GM12875 (cell line): ENCODE results near the gene JRKL.

Experiments
- H3K4me3 ChIP-seq: one replicate; pipeline ENCODE4 v1.5.1; 2011; ENCODE audit warnings: low read depth, low read length, control low read depth
- TF ChIP-seq, protein P1 (sequence below): IDR thresholded peaks from 2 replicates; pipeline ENCODE4 v1.5.1; 2011; ENCODE audit warnings: low read depth, mild to moderate bottlenecking, control low read depth, inconsistent platforms, low read length, moderate library complexity, borderline replicate concordance; ENCODE audit not compliant: insufficient read depth

The JRKL gene

DNA sequence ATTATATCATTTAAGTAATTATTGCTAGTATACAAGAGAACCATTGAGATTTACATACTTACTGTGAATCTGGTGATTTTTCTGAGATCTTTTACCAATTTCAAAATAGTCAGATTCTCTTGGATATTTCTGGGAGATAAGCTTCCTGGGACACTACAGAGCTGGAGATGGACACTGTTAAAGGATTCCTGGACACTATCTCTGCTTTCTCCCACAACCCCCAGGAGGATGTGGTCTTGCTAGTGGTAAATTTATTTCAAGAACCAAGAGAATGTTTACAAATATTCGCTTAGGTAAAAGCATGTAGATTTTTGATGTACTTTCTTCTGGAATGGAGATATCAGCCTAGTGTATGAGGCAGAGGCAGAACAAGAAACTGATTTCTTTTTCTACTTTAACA, 13.0 kb upstream of the JRKL start:
- no peak overlapping the region for H3K4me3 ChIP-seq
- TF ChIP-seq, protein P1, sequence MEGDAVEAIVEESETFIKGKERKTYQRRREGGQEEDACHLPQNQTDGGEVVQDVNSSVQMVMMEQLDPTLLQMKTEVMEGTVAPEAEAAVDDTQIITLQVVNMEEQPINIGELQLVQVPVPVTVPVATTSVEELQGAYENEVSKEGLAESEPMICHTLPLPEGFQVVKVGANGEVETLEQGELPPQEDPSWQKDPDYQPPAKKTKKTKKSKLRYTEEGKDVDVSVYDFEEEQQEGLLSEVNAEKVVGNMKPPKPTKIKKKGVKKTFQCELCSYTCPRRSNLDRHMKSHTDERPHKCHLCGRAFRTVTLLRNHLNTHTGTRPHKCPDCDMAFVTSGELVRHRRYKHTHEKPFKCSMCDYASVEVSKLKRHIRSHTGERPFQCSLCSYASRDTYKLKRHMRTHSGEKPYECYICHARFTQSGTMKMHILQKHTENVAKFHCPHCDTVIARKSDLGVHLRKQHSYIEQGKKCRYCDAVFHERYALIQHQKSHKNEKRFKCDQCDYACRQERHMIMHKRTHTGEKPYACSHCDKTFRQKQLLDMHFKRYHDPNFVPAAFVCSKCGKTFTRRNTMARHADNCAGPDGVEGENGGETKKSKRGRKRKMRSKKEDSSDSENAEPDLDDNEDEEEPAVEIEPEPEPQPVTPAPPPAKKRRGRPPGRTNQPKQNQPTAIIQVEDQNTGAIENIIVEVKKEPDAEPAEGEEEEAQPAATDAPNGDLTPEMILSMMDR, result no peak

DNA sequence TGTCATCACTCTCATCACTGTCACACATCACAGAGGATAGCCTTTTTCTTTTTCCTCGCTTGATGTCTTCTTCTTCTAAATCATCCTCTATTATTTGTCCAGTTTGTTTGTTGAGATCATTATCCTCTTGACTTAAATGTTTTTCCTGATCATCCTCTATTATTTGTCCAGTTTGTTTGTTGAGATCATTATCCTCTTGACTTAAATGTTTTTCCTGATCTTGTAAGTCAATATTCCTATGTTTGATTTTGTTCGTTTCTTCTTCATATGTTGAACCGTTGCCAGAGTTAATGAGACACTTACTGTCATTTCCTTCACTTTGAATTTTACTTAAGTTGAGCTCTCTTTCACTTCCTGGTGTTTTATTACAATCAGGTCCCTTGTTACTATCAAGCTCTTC, 5.7 kb upstream of the JRKL start:
- H3K4me3 ChIP-seq, result no peak overlapping the region
- TF ChIP-seq, protein P1, result no peak

DNA sequence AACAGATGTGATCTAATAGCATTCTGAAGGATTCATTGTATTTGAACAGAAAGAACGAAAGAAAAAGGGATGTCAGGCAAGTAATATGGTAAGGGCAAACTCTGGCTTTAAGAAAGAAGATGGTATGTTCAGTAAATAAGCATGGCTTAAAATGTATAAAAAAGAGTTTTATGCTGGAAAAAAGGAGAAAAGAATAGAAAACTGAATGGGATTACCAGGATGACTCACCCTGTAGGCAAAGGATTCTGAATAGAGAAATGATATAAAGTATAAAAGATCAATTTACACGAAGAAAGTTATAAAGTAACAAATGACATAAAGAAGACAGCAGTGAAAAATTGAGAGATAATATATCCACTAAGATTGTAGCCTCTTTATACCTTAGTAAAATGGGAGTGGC, 4.6 kb upstream of the JRKL start:
- TF ChIP-seq, protein P1, result no peak
- H3K4me3 ChIP-seq, result no peak overlapping the region

DNA sequence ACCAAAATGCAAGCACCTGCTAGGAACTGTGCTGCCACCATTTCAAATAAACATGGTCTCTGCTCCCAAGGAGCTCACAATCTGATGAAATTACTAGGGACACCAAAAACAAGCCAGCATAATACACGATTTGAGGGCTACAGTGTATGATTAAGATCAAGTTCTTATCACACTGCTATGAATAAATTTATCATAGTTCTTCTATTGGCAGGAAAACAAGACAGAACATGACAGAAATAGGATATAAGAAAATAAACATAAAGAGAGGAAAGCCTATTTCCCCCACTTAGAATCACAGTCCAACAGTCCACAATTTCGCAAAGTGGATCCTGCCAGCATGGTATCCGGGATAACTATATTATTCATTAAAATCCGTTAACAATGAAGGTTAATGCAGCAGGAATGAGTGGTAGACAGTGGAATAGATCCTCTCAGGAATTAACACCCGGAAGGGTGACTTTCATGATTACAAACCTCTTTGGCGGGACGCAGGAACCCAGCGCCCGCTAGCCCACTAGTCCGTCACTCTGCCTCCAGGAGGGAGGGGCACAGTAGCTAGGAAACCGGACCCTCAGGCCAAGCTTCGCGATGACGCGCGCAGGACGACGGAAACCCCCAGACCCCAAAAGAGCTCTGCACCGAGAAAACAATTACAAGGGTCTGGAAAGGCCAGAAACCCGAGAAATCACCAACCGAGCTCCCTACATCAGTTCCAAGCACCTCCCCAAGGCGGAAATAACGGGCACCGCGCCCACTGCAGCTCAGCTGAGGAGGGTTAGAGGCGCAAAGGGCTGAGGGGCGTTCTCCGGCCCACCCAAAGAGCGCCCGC, 708 bp upstream of the JRKL start:
- peak overlapping the region; percentile 88 for H3K4me3 ChIP-seq
- TF ChIP-seq, protein P1, result no peak

DNA sequence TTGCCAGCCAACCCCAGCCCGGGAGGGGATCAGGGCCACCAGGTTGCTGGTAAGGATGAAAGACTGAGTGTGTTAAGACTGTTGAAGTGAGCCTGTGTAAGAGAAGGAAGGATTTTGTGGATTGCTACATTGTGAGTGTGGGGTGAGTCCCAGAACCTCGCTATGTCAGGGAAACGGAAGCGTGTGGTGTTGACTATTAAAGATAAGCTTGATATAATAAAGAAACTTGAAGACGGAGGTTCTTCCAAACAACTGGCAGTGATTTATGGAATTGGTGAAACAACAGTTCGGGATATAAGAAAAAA, 627 bp downstream of the JRKL start:
- peak overlapping the region; percentile 88 for H3K4me3 ChIP-seq
- TF ChIP-seq, protein P1, result no peak

DNA sequence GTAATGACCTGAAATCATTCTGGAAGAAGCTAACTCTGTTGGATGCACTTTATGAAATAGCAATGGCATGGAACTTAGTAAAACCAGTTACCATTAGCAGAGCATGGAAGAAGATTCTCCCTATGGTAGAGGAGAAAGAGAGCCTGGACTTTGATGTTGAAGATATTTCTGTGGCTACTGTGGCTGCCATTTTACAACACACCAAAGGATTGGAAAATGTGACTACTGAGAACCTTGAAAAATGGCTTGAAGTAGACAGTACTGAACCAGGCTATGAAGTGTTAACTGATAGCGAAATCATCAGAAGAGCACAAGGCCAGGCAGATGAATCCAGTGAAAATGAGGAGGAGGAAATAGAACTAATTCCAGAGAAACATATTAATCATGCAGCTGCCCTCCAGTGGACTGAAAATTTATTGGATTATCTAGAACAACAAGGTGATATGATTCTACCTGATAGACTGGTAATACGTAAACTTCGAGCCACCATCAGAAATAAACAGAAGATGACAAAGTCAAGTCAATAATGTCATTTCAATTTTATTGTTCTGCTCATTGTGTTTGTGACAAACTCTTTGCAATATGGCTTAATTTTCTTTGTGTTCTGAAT, 2.0 kb downstream of the JRKL start:
- TF ChIP-seq, protein P1, result no peak

More for the DNA sequence above, 2.0 kb downstream of the JRKL start:
- H3K4me3 ChIP-seq, result no peak overlapping the region
